DOHH2 (cell line): ENCODE measurements around the gene SPSB4.

Experiments
- H3F3A ChIP-seq: fragments of 200-600 bp; sonication (generic), shearing (Covaris generic); 2 replicates; pipeline ENCODE4 v1.6.0; 2016; ENCODE audit warnings: antibody characterized with exemption, mild to moderate bottlenecking; ENCODE audit not compliant: control insufficient read depth, insufficient read depth
- H3K27ac ChIP-seq: fragments of 200-600 bp; sonication (generic); 2 replicates; pipeline ENCODE4 v1.5.1; 2014; ENCODE audit warnings: low read depth, mild to moderate bottlenecking, low read length, moderate library complexity
- H3K27me3 ChIP-seq: fragments of 200-600 bp; sonication (generic); 2 replicates; pipeline ENCODE4 v1.6.1; 2014; ENCODE audit warnings: mild to moderate bottlenecking, low read length, mixed read lengths; ENCODE audit not compliant: control insufficient read depth
- H3K36me3 ChIP-seq: fragments of 200-600 bp; sonication (generic); 2 replicates; pipeline ENCODE4 v1.6.1; 2014; ENCODE audit warnings: mild to moderate bottlenecking, low read length, moderate library complexity, mixed read lengths; ENCODE audit not compliant: control insufficient read depth
- H3K4me1 ChIP-seq: fragments of 200-600 bp; sonication (generic); 2 replicates; pipeline ENCODE4 v1.6.1; 2014; ENCODE audit warnings: mild to moderate bottlenecking, low read length, mixed read lengths; ENCODE audit not compliant: control insufficient read depth
- H3K4me2 ChIP-seq: fragments of 200-600 bp; sonication (generic); 2 replicates; pipeline ENCODE4 v1.6.0; 2014; ENCODE audit warnings: mild to moderate bottlenecking, low read length, moderate library complexity
- H3K4me3 ChIP-seq: fragments of 200-600 bp; sonication (generic); 2 replicates; pipeline ENCODE4 v1.5.1; 2014; ENCODE audit warnings: mild to moderate bottlenecking, low read length, mixed read lengths
- H3K79me2 ChIP-seq: fragments of 200-600 bp; sonication (generic); 2 replicates; pipeline ENCODE4 v1.6.1; 2014; ENCODE audit warnings: mild to moderate bottlenecking, low read length, mixed read lengths; ENCODE audit not compliant: control insufficient read depth
- H3K9me2 ChIP-seq: fragments of 200-600 bp; sonication (generic); replicated peaks from 2 replicates; pipeline ENCODE4 v1.6.1; 2014; ENCODE audit warnings: mild to moderate bottlenecking, low read length, mixed read lengths; ENCODE audit not compliant: control insufficient read depth
- H3K9me3 ChIP-seq: fragments of 200-600 bp; sonication (generic); 2 replicates; pipeline ENCODE4 v1.6.1; 2014; ENCODE audit warnings: antibody characterized with exemption, low read length, mixed read lengths; ENCODE audit not compliant: control insufficient read depth, insufficient read depth
- H4K20me1 ChIP-seq: fragments of 200-600 bp; sonication (generic); 2 replicates; pipeline ENCODE4 v1.6.0; 2014; ENCODE audit warnings: low read depth, mild to moderate bottlenecking, antibody characterized with exemption, low read length, moderate library complexity; ENCODE audit not compliant: control insufficient read depth, insufficient read depth
- EZH2phosphoT487 ChIP-seq: fragments of 200-600 bp; sonication (generic); IDR thresholded peaks from 2 replicates; pipeline ENCODE4 v1.6.1; 2017; ENCODE audit warnings: borderline replicate concordance, mild to moderate bottlenecking, antibody characterized with exemption, low read length, moderate library complexity, mixed read lengths
- TF ChIP-seq, protein P1 (sequence below): fragments of 200-600 bp; sonication (generic); IDR thresholded peaks from one replicate; pipeline ENCODE4 v1.5.1; 2014; ENCODE audit warnings: antibody characterized with exemption, mild to moderate bottlenecking, low read depth, low read length; ENCODE audit not compliant: poor library complexity, severe bottlenecking

SPSB4 gene

DNA sequence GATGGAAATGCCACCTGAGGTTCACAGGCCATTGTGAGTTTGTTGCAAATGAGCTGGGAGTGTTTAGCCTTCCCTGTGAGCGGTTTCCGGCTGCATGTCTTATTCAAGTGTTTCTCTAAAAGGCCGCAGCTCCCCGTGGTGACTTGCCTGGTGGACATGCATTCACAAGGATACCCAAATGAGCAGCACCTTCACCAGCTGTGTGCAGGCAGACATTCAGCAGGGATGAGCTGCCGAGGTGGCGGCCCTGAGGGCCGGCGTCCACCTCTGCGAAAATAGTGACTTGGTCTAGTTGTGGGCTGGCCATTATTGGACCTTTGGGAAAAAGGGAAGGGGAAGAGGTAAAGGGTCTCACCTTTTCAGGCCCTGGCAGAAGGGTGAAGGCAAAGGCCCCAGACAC, 23.4 kb downstream of the SPSB4 start:
- H3K4me2 ChIP-seq: no peak overlapping the region
- H4K20me1 ChIP-seq: no peaks in the 10 kb centered on the region
- TF ChIP-seq, protein P1, sequence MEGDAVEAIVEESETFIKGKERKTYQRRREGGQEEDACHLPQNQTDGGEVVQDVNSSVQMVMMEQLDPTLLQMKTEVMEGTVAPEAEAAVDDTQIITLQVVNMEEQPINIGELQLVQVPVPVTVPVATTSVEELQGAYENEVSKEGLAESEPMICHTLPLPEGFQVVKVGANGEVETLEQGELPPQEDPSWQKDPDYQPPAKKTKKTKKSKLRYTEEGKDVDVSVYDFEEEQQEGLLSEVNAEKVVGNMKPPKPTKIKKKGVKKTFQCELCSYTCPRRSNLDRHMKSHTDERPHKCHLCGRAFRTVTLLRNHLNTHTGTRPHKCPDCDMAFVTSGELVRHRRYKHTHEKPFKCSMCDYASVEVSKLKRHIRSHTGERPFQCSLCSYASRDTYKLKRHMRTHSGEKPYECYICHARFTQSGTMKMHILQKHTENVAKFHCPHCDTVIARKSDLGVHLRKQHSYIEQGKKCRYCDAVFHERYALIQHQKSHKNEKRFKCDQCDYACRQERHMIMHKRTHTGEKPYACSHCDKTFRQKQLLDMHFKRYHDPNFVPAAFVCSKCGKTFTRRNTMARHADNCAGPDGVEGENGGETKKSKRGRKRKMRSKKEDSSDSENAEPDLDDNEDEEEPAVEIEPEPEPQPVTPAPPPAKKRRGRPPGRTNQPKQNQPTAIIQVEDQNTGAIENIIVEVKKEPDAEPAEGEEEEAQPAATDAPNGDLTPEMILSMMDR: no peak
- TF ChIP-seq EZH2phosphoT487: no peak
- no peak overlapping the region for H3K27ac ChIP-seq
- no peaks in the 10 kb centered on the region for H3K36me3 ChIP-seq
- H3K9me2 ChIP-seq: no peaks in the 10 kb centered on the region
- no peaks in the 10 kb centered on the region for H3K9me3 ChIP-seq
- H3K79me2 ChIP-seq: no peaks in the 10 kb centered on the region
- no peak overlapping the region for H3K4me3 ChIP-seq
- H3K4me1 ChIP-seq: no peaks in the 10 kb centered on the region
- H3K27me3 ChIP-seq: peaks cover 18% of the 10 kb centered on the region
- no peaks in the 10 kb centered on the region for H3F3A ChIP-seq

DNA sequence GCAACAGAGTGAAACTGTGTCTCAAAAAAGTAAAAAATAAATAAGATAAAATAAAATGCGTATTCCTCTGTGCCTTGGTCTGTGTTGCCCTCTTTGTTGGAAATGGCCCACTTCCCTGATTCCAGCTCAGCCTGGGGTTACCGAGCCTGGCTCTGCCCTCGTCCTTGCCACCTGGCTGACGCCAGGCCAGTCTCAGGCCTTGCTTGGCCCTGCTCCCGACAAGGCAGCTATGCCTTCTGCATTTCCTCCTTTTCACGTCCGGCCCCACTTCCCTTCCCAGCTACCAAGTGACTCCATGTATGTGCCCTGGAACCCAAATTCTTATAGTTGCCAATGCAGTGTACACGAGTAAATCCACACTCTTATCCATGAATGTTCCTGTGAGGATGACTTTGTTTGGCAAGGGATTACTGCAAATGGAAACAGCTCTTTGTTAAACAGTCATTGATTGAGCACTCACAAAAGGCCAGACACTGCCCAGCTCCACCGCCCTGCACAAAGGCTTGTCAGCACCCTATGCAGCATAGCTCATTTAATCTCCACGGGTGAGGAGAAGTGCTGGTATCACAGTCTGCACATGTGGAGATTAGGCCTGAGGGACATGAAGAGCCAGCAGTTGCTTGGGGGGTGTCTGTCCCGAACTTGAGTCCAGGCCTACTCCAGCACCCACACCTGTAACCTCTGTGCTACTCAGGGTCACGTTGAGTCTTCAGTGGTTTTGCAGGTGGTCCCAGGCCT, 25.1 kb downstream of the SPSB4 start:
- no peaks in the 10 kb centered on the region for H3K9me3 ChIP-seq
- H3K27ac ChIP-seq: no peak overlapping the region
- H3K27me3 ChIP-seq: peaks cover 18% of the 10 kb centered on the region
- no peak overlapping the region for H3K4me2 ChIP-seq
- no peaks in the 10 kb centered on the region for H3K4me1 ChIP-seq
- H3K4me3 ChIP-seq: no peak overlapping the region
- no peaks in the 10 kb centered on the region for H3K36me3 ChIP-seq
- no peaks in the 10 kb centered on the region for H4K20me1 ChIP-seq
- TF ChIP-seq EZH2phosphoT487: no peak
- TF ChIP-seq, protein P1: no peak
- H3F3A ChIP-seq: no peaks in the 10 kb centered on the region
- H3K9me2 ChIP-seq: no peaks in the 10 kb centered on the region
- no peaks in the 10 kb centered on the region for H3K79me2 ChIP-seq

DNA sequence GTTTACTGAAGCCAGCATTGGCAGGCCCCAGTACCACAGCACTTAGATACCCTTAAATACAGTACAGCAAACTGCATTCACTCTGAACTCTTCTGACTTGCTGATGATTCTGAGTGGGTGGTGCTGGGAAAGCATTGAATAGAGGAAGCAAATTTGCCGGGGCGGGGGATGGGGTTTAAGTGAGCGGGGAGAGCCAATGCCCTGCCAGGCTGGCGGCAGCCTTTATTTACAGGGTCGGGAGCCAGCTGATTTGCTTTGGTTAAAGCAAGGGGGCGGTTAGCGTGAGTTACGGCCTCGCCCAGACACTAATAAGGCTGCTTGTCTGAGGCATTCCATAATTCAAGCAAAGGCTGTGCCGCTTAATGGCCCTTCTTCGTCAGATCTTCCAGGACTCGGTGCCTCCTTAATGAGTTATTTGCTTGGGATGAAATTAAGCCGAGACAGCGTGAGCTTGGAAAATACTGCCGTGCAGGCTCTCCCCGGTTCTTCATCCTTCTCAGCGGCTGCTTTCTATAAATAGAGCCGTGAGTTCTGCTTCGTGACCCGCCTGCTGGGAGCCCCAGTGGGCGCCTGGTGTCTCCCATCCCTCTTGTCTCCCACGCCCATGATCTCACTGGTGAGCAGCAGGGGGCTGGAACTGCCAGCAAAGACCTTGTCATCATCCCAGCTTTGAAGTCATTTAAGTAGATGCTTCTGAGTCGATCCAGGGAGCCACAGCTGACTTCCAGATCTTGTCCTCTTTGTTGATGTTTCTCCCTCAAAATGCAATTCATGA, 25.8 kb downstream of the SPSB4 start:
- Histone ChIP-seq H3K9me3 (no peaks in the 10 kb centered on the region), H3K27ac (no peak overlapping the region), H3K9me2 (no peaks in the 10 kb centered on the region), H3K79me2 (no peaks in the 10 kb centered on the region), H3F3A (no peaks in the 10 kb centered on the region), H4K20me1 (no peaks in the 10 kb centered on the region), H3K27me3 (peaks cover 18% of the 10 kb centered on the region), H3K4me1 (no peaks in the 10 kb centered on the region), H3K4me2 (no peak overlapping the region), H3K4me3 (no peak overlapping the region), H3K36me3 (no peaks in the 10 kb centered on the region)
- TF ChIP-seq EZH2phosphoT487: no peak
- TF ChIP-seq, protein P1: no peak
